Stimulated activated CD4-positive, alpha-beta T cell treated with anti-CD3 and anti-CD28 coated beads, TNF-alpha, amount 100 ng/mL, for 4 hours (primary cell): Measurements from ENCODE around the gene NPC1L1.
A peak's percentile ranks its signal among the peaks of the same experiment; 100 is the strongest.

Experiments used
- DNase-seq, 3 experiments: peaks; one replicate each; pipeline ENCODE4 v3.0.0-alpha.2; 2020; ENCODE audit warnings: low read depth in 3 of 3

The NPC1L1 gene, protein sequence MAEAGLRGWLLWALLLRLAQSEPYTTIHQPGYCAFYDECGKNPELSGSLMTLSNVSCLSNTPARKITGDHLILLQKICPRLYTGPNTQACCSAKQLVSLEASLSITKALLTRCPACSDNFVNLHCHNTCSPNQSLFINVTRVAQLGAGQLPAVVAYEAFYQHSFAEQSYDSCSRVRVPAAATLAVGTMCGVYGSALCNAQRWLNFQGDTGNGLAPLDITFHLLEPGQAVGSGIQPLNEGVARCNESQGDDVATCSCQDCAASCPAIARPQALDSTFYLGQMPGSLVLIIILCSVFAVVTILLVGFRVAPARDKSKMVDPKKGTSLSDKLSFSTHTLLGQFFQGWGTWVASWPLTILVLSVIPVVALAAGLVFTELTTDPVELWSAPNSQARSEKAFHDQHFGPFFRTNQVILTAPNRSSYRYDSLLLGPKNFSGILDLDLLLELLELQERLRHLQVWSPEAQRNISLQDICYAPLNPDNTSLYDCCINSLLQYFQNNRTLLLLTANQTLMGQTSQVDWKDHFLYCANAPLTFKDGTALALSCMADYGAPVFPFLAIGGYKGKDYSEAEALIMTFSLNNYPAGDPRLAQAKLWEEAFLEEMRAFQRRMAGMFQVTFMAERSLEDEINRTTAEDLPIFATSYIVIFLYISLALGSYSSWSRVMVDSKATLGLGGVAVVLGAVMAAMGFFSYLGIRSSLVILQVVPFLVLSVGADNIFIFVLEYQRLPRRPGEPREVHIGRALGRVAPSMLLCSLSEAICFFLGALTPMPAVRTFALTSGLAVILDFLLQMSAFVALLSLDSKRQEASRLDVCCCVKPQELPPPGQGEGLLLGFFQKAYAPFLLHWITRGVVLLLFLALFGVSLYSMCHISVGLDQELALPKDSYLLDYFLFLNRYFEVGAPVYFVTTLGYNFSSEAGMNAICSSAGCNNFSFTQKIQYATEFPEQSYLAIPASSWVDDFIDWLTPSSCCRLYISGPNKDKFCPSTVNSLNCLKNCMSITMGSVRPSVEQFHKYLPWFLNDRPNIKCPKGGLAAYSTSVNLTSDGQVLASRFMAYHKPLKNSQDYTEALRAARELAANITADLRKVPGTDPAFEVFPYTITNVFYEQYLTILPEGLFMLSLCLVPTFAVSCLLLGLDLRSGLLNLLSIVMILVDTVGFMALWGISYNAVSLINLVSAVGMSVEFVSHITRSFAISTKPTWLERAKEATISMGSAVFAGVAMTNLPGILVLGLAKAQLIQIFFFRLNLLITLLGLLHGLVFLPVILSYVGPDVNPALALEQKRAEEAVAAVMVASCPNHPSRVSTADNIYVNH (N-terminal part only)

DNA sequence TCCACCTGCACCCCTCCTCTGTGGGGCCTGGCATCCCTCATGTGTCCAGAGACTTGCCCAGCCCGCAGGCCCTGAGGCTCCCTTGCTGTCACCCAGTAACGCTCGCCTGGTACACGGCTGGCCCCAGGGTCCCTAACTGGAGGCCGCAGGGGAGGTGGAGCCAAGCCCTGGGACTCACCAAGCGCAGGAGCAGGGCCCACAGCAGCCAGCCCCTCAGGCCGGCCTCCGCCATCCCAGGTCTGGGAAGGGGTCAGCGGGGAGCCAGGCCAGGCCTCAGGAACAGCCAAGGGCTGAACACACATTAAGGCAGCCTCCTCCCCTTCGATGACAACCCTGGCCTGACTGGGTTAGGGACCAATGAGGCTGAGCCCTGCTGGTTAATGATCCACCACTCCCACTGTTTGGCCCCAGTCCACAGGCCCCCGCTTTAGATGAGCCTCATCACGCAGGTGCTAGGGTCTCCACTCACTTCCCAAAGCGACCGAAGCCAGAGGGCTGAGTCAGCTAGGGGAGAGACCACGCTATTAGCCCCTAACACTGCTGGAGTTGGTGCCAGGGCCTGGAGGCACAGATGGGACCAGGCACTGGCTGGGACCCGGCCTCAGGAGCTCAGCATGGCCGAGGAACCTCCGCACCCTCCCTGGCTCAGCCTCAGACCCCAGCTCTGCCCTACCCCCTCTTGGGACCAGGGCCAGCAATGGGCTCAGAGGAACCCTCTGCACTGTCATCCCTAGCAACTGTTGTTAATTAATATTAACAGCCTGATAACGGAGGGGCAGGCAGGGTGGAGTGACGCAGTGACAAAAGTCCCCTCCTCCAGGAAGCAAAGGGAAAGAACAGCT lies at the start of gene NPC1L1:
NPC1L1 (minus strand) TSS at position 303 of the 842 bp plus-strand sequence; CDS start at position 232, 71 bp downstream.
- no peak for DNase-seq

DNA sequence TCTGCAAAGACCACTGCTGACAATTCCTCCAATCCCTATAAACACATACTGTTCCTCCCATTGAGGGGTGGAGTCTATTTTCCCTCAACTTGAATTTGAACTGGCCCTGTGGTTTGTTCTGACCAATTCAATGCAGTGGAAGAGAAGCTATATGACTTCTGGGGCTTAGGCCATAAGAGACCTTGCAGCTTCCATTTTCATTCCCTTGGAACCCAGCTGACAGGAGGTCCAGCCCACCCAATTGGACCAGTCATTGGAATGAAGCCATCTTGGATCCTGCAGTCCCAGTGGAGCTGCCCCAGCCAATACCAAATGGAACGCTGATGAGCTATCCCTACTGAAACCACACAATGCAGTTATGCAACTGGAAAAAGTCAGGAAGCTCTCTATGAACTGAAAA lies 49.8 kb upstream of the NPC1L1 start:
- DNase-seq = no peak

DNA sequence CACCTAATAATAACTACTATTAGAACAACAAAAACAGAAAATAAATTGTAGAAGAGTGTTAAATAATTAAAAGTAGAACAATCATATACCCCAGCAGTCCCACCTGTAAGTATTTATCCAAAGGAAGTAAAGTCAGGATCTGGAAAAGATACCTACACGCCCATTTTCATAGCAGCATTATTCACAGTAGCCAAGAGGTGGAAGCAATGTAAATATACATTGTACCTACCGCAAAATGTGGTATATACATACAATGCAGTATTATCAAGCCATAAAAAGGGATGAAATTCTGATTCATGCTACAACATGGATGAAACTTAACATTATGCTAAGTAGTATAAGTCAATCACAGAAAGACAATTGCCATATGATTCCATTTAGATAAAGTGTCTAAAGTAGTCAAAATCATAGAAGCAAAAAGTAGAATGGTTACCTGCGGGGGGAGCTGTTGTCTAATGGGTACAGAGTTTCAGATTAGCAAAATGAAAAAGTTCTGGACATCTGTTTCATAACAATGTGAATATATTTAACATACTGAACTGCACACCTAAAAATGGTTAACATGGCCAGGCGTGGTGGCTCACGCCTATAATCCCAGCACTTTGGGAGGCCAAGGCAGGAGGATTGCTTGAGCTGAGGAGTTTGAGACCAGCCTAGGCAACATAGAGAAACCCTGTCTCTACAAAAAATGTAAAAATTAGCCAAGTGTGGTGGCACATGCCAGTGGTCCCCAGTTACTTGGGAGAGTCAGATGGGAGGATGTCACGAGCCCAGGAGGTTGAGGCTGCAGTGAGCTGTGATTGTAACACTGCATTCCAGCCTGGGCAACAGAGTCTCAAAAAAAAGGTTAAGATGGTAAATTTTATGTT lies 46.9 kb upstream of the NPC1L1 start:
- DNase-seq = peak in 2 of 3 experiments; percentile 17 to 45

DNA sequence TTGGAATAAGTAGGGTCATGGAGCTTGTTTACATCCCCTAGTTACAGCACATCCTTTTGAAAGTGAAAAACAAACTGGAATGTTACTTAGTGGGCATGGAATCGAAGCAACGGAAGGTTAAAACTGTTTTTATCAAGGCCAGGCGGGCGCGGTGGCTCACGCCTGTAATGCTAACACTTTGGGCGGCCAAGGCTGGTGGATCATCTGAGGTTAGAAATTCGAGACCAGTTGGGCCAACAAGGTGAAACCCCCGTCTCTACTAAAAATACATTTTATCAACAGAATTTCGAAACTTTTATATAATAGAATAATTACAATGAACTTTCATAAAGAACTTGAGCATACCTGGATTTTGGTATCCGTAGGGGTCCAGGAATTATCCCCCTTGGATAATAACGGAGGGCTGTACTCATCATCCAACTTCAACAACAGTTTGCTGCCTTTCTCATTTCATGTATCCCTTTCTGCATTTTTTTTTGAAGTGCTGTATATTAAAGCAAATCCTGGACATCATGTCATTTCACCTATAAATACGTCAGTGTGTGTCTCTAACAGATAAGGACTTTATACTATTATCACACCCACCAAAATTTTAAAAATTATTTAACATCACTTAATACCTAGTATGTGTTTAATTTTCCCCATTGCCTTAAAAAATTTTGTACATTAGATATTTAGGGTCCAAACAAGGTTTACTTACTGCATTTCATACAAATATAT lies 42.2 kb upstream of the NPC1L1 start:
- DNase-seq = no peak

DNA sequence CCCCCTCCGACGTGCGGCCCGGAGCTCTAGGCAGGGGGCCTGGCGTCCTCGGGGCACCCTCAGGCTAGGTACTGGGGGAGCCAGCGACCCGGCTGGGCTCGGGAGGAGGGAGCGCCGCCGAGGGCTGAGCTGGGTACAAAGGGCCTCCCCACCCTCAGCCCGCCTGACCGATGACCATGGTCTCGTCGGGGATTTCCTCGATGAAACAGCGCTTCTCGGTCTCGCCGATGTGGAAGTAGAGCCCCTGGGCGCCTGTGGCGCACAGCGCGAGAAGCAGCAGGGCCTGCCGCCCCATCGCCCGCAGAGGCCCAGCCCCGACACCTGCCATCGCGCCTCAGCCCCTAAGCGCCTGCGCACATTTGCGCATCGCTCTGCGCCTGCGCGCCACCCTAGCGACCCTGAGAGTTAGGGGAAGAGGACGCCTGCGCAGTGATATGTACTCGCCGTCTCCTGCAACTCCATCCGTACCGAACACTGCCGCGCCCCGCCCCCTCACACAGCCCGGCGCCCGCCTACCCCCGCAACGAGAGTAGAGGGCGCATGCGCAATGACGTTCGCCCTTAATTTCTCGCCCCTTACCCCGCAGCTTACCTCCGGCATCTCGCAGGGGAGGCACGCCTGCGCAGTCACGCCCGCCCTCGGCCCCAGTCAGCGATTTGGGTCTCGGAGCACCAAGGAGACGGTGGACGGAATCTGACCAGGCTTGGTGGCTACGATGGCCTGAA lies 40.9 kb upstream of the NPC1L1 start, which contains the start of gene TMED4:
TMED4 (minus strand) TSS at position 353 of the 725 bp plus-strand sequence; CDS start at position 328, 25 bp downstream.
- DNase-seq = peak; percentile 100

DNA sequence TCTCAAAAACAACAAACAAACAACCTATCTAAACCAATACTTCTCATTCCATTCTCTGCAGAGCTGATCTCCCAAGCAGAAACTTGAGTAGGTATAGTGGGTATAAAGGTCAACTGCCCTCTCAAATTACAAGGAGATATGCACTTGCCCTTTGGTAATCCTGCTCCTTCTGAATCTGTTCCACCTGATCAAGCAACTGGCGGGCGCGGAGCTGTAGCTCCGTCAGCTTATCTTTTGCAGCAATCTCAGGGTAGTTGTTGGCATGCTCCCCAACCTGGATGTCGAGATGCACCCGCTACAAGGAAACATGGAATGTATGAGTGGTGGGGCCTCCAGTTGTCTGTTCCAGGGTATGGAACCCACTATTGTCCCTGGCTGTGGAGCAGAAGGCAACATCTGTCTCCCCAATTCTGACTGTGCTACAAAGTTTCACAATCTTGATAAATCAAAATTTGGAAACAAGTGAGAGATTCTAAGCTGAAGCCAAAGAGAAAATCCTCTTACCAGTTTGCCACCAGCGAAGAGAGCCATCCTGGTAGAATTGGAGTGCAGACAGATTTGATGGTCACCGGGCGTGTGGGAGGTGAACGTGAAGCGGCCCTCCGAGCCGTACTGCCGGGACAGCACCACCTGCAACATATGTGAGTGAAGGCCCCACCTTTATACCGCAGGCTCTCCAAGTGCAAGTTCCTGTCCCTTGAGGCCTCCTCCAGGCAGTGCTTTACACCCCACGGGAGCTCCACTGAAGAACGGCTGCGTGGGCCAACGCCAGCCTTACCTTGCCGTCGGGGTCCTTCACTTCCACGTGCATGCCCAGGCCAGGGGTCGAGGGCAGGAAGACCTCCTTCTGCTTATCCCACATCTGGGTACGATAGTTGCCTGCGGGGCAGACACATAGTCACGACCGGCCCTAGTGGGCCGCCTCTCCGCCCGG lies 40.1 kb upstream of the NPC1L1 start:
- DNase-seq = peak in 1 of 3 experiments; percentile 18

DNA sequence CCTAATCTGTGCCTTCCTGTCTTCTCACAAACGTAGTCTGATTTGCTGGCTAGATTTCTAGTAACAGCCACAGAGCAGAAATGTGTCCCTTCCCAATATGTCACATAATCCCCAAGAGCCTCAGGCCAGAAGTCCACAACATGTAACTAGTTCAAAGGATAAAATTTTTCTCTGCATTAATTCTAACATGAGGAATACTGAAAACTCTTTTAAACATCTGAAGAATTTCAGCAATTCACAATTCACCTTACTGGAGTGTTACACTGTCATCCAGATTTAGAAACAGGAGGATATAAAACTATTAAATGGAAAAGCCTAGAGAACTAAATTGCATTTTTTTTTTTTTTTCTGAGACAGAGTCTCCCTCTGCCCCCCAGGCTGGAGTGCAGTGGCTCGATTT lies 35.1 kb upstream of the NPC1L1 start:
- no peak for DNase-seq

DNA sequence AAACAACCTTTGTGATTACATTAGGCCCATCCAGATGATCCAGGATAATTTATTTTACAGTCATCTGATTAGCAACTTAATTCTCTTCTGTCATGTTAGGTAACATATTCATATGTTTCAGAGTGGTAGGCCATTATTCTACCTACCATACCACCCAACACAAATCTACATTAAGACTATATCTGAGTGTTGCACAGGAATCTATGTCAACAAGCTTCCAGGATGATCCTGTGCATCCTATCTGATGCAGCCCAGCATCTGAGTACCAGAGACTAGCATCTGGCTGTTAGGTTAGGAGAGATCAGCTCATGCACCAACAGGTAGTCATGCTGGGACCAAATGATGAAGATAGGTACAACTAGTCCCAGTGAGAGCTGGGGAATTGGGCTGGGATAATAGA lies 33.9 kb upstream of the NPC1L1 start:
- DNase-seq = no peak

DNA sequence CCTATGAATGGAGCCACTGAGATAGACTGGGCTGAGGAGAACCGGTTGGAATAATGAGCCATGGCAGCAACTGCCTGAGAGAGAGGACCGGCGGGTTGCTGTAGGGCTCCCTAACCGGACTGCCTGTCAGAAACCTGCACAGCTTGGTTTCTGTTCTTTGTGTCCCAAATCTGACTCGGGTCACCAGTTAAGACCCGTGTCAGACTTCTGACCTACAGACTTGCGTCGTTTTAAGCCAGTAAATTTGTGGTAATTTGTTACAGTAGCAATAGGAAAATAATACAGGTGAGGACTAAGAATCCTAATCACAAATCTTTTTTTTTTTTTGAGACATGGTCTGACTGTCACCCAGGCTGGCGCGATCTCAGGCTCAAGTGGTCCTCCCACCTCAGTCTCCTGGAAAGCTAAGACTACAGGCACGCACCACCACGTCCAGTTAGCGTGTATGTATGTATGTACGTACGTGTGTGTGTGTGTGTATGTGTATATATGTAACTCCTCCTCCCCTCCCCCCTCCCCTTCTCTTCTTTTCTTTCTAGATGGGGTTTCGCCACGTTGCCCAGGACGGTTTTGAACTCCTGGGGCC lies 33.2 kb upstream of the NPC1L1 start:
- no peak for DNase-seq

DNA sequence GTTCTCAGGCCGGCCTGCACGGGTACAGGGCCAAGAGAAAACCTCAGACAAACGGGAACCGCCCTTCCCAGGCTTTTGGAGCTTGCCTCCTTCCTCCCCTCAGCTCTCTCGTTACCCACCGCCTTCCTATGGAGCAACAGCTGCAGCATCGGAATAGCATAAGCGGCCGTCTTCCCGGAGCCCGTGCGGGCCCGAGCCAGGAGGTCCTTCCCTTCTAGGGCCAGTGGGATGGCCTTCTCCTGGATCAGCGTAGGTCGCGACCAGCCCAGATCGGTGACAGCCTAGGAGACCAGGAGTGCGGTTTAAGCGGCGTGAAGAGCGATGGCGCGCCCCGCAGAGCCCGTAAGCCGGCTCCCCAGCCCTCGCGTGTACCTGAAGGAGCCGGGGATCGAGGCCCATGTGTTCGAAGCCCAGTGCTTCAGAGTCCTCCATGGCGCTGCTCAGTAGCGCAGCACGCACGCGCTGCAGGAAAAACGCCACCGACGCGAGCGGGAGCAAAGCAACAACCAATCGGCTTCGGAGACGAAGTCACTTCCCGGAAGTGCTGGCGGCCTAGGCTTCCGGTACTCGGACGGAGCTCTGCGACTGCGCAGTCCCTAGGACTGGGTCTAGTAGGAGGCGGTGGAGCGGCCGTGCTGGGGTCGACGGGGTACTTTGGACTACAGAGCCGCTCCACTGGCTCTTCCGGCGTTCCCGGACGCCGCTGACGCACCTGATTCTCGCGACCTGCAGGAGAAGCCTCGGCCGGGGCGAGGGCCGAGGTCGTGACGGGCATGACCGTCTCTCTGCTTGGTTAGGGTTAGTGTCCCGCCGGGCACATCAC lies 32.5 kb upstream of the NPC1L1 start, which contains the start of gene DDX56:
DDX56 (minus strand) TSS at position 445 of the 823 bp plus-strand sequence; CDS start at position 432, 13 bp downstream.
- peak; percentile 79 to 87 (median 87) for DNase-seq

DNA sequence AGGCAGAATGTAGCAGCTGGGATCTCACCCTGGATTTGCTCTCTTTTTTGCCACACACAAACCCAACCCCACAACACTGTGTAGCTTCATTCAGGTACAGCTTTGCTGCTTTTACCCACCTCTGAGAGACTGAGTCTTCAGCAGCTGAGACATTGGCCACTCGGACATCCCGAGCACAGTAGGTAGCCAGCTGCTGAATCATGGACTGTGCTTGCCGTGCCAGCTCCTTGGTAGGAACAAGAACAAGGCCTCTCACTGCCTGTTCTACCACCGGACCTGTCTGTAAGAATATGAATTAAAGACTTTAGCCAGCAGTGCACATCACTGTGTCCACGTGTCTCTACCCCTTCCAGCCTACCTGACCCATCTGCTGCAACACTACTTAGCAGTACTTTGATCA lies 31.6 kb upstream of the NPC1L1 start:
- no peak for DNase-seq

DNA sequence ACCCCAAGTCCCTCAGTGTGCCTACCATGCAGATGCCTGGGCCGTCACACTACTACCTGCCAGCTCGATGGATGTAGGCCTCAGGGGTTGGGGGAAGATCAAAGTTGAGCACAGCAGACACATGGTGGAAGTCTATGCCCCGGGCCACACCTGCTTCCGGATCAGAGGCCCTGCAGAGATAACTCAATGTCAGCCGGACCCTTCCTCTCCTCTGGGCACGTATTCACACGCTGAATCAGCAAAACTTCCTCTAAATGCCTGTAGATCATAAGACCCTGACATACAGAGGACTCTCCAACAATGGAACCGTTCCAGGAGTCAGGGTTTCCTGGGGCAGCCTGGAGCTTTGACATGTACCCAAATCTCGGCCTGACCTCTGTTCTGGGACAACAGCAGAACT lies 28.8 kb upstream of the NPC1L1 start:
- no peak for DNase-seq

DNA sequence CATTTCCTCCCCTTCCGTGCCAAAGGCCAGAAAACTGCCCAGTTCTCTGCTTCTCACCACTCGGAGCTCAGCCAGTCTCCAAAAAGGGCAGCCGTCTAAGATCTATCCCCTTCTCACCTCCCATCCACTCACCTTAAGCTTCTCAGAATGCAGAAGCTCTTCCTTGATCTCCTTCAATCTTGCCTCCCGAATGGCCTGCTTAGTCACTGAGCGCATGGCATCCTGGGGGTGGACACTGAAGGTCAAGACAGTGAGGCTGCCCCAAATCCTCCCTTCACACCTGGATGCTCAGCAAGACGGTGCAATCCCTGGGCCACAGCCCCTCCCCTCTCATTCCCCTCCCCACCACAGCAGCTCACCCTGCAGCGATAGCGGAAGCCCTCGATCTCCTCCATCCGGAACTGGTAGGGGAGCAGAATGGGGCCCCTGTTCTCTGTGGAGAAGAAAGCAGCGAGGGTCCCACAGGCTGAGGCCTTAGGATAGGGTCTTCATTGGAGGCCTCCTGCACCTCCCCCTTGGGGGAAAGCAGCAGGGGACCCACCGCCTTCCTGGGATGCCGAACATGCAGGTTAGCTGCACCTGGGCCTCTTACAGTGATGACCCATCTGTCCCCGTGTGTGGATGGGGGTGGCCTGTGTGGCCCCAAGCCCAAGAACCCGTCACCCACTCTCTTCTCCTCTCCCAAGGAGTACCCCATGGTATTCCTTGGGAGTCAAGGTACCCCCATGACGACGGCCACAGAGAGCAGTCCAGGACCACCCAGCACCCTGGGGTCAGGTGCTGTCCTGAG lies 27.8 kb upstream of the NPC1L1 start:
- no peak for DNase-seq

DNA sequence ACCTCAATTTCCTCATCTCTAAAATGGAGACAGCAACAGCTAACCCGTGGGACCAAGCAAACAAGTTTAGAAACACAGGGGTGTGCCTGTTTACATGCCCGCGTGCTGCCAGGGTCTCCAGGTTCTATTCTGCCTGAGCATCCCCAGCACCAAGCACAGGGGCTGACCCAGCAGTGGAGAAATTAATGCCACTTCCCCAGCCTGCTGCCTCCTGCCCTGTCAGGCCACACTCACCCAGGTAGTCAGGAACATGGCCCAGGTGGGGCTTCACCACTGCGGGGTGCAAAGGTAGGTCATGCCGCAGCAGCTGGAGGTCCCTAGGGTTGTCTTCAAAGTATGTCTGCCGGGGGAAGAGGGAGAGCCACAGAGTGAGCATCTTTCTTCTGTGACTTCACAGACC lies 26.8 kb upstream of the NPC1L1 start:
- no peak for DNase-seq

DNA sequence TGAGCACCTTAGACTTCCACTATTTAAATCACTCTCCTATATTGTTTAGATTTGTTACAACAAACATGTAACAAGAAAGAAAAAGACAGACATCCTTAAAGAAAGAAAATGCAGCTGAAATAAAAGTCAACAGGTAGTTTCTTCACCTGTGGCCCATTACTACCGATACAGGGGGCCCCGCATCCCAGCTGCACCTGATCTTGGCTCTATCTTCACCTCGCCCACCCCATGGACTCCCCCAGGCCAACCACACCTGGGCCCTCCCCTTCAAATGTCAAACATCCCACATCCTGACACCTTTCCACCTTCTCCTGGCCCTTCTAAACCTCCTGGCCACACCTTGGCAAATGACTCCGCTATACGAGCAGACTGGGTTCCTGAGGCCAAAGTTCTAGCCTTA lies 25.6 kb upstream of the NPC1L1 start:
- no peak for DNase-seq
